Adrenal gland (tissue), 5 donors: ENCODE measurements around the gene STK24.

Source experiments
- CTCF ChIP-seq, 6 experiments: fragments of 450-650 bp in 4 of 6; fragments of 200-600 bp in 2 of 6; sonication (generic) in 1 of 6; IDR thresholded peaks; 1 replicate in 5 of 6; 2 replicates in 1 of 6; pipeline versions ENCODE4 v1.5.1 to v1.8.0; 2016 to 2021; ENCODE audit warnings: antibody characterized with exemption in 6 of 6, mild to moderate bottlenecking in 2 of 6, moderate library complexity in 1 of 6
- POLR2A ChIP-seq, 2 donors: fragments of 450-650 bp; IDR thresholded peaks; one replicate each; pipeline ENCODE4 v1.6.1; 2017; ENCODE audit warnings: antibody characterized with exemption in 2 of 2, mild to moderate bottlenecking in 2 of 2, moderate library complexity in 1 of 2
- donor health status: DM: no; HTN: no; CAD: no.

- TF ChIP-seq CTCF (IDR thresholded peaks at IDR 0.05) (no peak), POLR2A (IDR thresholded peaks at IDR 0.05) (no peak)
These were observed 126.9 kb downstream of the STK24 start for GRCh38 chr13:98450026-98450425.
